Stimulated activated CD4-positive, alpha-beta T cell treated with anti-CD3 and anti-CD28 coated beads, Interleukin-12 subunit alpha, Interleukin-12 subunit beta, amount 100 ng/mL, for 48 hours (primary cell): ENCODE data around the gene NCOA6.
A peak's percentile ranks its signal among the peaks of the same experiment; 100 is the strongest.
"Not testable (repeated sequence)": the region's sequence is repeated elsewhere in the genome, so short reads cannot be mapped to it uniquely, and the experiment has no call there.

Source experiments
- DNase-seq, 3 donors: peaks; one replicate each; pipeline ENCODE4 v3.0.0-alpha.2; 2020; ENCODE audit warnings: low read depth in 2 of 3, low spot score in 1 of 3

NCOA6 gene

DNA sequence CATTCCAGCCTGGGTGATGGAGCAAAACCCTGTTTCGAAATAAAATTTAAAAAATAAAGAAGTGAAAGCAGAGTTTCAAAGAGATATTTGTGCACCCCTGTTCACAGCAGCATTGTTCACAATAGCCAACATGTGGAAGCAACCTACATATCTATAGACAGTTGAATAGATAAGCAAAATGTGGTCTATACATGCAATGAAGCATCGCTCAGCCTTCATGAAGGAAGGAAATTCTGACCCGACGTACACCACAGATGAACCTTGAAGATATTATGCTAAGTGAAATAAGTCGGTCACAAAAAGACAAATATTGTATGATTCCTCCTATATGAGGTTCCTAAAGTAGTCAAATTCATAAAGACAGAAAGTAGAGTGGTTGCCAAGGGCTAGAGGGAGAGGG, 6.5 kb upstream of the NCOA6 start:
- no peak for DNase-seq

- DNase-seq = no peak
These were observed 3.7 kb upstream of the NCOA6 start for GRCh38 chr20:34829191-34829590.

- DNase-seq = peak; percentile 29 to 57 (median 41)
These were observed 483 bp downstream of the NCOA6 start for GRCh38 chr20:34824806-34825529.

- peak; percentile 63 to 72 (median 70) for DNase-seq
These were observed 1.0 kb downstream of the NCOA6 start for GRCh38 chr20:34824452-34824805.

GRCh38 chr20:34824026-34824425, 1.4 kb downstream of the NCOA6 start:
- DNase-seq = no peak

- no peak for DNase-seq
These were observed 4.5 kb downstream of the NCOA6 start for GRCh38 chr20:34820805-34821578.

DNA sequence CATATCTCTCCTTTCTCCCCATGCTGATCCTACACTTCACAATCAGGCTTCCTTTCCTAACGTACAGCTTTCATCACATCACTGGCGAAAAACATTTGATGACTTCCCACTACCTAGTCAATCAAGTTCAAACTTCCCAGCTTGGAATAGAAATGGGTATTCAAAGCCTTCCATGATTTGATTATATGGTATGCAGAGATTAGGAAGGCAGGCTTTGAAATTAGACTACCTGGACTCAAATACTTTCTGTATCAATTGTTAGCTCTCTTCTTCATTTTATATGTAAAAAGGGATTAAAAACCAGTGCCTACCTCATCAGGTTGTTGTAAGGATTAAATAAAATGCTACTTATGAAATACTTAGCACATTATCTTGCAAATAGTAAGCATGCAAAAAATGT, 7.7 kb downstream of the NCOA6 start:
- DNase-seq = no peak

- DNase-seq = no peak
These were observed 8.4 kb downstream of the NCOA6 start for GRCh38 chr20:34817072-34817471.

- DNase-seq = no peak
These were observed 9.8 kb downstream of the NCOA6 start for GRCh38 chr20:34815636-34816035.

DNA sequence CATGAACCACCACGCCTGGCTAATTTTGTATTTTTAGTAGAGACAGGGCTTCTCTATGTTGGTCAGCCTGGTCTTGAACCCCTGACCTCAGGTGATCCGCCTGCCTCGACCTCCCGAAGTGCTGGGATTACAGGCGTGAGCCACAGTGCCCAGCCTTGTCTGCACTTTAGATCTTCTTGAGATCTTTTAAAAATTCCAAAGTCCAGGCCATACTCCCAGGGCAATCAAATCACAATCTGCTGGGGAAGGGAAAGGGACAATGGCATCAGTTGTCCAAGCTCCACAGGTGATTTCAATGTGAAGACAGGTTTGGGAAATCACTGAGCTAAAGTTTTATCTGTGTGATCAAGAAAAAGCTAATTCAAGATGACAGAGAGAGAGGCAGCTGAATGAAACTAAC, 16.9 kb downstream of the NCOA6 start:
- no peak for DNase-seq

- DNase-seq = not testable (repeated sequence)
These were observed 17.4 kb downstream of the NCOA6 start for GRCh38 chr20:34807944-34808465.

GRCh38 chr20:34806255-34806654, 19.2 kb downstream of the NCOA6 start:
- DNase-seq = no peak

DNA sequence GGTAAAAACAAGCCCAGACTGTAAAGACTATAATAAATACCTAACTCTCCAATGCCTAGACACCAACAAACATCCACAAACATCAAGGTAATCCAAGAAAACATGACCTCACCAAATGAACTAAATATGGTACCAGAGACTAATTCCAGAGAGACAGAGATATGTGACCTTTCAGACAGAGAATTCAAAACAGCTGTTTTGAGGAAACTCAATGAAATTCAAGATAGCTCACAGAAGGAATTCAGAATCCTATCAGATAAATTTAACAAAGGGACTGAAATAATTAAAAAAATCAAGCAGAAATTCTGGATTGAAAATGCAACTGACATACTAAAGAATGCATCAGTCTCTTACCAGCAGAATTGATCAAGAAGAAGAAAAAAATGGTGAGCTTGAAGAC, 26.6 kb downstream of the NCOA6 start:
- no peak for DNase-seq

GRCh38 chr20:34798328-34798727, 27.1 kb downstream of the NCOA6 start:
- DNase-seq = no peak

GRCh38 chr20:34797012-34797995, 28.1 kb downstream of the NCOA6 start:
- no peak for DNase-seq

- no peak for DNase-seq
These were observed 31.4 kb downstream of the NCOA6 start for GRCh38 chr20:34794006-34794585.

- no peak for DNase-seq
These were observed 32.6 kb downstream of the NCOA6 start for GRCh38 chr20:34792687-34793363.

DNA sequence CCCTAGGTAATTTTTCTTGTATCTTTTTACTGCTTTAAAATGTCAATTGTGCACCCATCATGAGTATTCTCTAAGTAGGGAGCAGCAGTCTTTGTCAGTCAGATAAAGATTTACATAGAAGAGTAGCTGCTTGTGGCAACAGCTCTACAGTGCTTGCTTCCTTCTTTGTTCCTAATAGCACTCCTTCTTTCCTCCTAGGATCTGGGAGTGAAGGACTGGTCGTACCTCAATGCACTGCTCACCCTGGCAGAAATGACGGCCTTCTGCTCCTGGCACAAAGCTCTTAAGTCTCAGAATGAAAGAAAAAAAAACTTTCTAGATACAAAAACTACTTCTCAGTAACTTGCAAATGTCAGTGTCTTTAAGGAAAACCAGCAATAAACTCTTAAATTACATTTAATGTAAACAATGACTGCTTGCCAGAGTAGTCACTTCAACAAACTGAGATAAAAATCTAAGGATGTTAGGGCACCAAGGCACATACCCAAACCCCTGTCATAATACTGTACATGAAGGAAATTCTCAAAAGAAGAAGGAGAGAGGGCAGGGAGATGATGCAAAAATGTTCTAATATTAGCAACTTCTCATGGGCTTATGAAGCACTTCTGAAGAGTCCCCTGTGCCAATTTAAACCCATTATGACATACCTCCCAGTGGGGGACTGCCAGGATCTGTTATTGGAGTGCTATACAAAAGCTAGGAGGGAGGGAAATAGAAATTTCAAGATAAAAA, 34.0 kb downstream of the NCOA6 start:
- DNase-seq = no peak

DNA sequence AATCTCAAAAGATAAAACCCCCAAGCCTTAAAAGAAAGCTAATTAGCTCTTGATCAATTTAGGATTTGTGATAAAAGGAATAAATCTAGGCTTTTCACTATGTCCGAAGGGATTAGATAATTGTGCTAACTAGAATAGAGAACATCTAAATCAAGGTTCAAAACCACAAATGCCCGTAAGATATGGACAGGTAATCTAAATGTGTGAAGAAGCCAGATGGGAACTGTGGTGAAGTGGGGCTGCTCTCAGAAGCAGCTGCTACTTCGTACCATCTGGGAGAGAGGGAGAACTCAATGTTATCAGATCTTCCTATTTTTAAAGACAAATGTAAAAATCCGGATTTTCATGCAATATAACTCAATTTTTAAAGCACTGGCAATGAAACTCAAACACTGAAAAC, 44.2 kb downstream of the NCOA6 start:
- no peak for DNase-seq

- not testable (repeated sequence) for DNase-seq
These were observed 45.2 kb downstream of the NCOA6 start for GRCh38 chr20:34780291-34780690.
